K562 (cell line): Measurements from ENCODE around the gene MAML3.

ENCODE experiments used
- NFYB ChIP-seq: IDR thresholded peaks from 2 replicates; pipeline ENCODE4 v1.6.1; 2011; ENCODE audit warnings: mild to moderate bottlenecking, moderate library complexity; ENCODE audit not compliant: insufficient read length; ENCODE audit errors: extremely low read depth
- RAD51 ChIP-seq: fragments of 450-650 bp; IDR thresholded peaks from 2 replicates; pipeline ENCODE4 v1.7.1; 2016; ENCODE audit warnings: low read depth, mild to moderate bottlenecking, borderline replicate concordance

DNA sequence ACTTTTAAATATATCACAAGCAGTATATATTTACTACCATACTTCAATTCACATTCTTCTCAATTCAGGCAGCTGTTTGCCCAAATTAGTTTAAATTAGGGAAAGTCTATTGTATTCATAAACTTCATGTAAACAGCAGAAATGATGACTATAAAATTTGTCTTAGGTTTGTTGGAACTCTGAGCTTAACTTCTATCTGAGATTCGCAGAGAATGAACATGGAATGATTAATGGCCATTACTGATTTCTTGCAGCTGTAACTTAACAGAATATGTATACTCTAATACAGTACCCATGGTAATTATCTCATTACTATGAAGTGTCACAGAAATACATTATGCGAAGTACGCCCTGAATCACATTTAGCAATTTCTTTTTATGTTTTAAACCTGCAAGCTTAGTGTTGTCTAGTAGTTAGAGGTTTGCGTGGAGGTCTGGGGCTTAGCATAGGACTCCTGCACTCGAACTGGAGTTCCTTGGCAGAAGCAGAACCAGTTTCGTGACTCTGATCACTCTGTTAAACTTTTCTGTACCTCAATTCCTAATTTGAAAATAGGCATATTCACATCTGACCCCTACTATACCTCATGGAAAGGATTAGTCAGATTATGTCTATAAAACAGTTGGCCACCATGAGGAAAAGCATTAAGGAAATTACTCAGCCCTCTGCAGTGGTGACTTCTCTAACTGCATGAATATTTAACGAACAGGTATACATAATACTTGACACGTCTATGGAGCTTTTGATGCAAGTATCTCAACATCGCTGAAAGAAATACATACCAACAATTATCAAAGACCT lies 245.1 kb downstream of the MAML3 start:
- no peak for TF ChIP-seq RAD51
- no peak for TF ChIP-seq NFYB
